ENCODE results near the gene SETBP1.

DNA sequence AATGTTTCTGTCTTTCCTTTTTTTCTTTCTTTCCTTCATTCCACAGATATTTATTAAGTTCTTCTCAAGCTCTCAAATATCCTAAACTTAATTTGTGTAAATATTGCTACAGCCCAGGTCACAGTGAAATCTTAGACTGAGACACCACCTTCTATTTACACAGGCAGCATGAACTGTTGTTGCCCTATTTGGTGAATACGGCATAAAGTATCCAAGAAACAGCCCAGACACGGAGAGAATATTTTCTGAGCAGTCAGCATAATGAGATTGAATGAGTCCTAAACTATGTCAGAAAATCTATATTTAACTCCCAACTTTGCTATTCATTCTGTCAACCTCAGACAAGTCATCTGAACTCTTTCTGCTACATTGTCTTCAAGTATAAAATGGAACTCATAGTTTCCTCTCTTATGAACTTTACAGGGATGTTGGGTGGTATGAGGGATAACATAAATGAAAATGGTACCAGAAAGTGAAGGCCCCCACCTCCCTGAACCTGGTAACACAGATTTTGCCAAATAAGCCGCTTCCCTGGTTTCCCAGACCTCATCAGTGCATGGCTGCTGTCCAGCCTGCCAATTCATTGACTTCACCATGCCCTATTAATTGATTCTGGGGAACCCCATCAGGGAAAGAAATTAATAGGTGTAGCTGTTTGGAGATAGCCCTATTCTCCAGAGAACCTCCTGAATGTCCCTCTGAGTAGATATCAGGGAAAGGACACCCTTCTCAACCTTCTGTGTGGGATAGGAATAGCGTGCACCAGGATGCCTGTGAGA, 235.9 kb downstream of the SETBP1 start:
- TF ChIP-seq GRHL2 (CRISPR knock-in tag; IDR thresholded peaks at IDR 0.05; ENCODE audit: insufficient replicate concordance, severe bottlenecking) (no peak), TCF7 (CRISPR knock-in tag; IDR thresholded peaks at IDR 0.05; ENCODE audit: low read depth) (no peak), KAT7 (CRISPR knock-in tag; IDR thresholded peaks at IDR 0.05; ENCODE audit: borderline replicate concordance) (no peak), SP1 (CRISPR knock-in tag; conservative IDR thresholded peaks at IDR 0.05) (no peak), ZNF138 (CRISPR knock-in tag; conservative IDR thresholded peaks at IDR 0.05) (no peak), CREM (CRISPR knock-in tag; IDR thresholded peaks at IDR 0.05) (no peak), ZNF671 (CRISPR knock-in tag; IDR thresholded peaks at IDR 0.05) (no peak)
- TF ChIP-seq, protein P1, sequence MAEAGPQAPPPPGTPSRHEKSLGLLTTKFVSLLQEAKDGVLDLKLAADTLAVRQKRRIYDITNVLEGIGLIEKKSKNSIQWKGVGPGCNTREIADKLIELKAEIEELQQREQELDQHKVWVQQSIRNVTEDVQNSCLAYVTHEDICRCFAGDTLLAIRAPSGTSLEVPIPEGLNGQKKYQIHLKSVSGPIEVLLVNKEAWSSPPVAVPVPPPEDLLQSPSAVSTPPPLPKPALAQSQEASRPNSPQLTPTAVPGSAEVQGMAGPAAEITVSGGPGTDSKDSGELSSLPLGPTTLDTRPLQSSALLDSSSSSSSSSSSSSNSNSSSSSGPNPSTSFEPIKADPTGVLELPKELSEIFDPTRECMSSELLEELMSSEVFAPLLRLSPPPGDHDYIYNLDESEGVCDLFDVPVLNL (CRISPR knock-in tag; IDR thresholded peaks at IDR 0.05; ENCODE audit: borderline replicate concordance, low read depth): no peak
- TF ChIP-seq, protein P2, sequence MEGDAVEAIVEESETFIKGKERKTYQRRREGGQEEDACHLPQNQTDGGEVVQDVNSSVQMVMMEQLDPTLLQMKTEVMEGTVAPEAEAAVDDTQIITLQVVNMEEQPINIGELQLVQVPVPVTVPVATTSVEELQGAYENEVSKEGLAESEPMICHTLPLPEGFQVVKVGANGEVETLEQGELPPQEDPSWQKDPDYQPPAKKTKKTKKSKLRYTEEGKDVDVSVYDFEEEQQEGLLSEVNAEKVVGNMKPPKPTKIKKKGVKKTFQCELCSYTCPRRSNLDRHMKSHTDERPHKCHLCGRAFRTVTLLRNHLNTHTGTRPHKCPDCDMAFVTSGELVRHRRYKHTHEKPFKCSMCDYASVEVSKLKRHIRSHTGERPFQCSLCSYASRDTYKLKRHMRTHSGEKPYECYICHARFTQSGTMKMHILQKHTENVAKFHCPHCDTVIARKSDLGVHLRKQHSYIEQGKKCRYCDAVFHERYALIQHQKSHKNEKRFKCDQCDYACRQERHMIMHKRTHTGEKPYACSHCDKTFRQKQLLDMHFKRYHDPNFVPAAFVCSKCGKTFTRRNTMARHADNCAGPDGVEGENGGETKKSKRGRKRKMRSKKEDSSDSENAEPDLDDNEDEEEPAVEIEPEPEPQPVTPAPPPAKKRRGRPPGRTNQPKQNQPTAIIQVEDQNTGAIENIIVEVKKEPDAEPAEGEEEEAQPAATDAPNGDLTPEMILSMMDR (IDR thresholded peaks at IDR 0.05): no peak
- TF ChIP-seq, protein P3, sequence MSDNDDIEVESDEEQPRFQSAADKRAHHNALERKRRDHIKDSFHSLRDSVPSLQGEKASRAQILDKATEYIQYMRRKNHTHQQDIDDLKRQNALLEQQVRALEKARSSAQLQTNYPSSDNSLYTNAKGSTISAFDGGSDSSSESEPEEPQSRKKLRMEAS (CRISPR knock-in tag; IDR thresholded peaks at IDR 0.05): no peak
- TF ChIP-seq, protein P4, sequence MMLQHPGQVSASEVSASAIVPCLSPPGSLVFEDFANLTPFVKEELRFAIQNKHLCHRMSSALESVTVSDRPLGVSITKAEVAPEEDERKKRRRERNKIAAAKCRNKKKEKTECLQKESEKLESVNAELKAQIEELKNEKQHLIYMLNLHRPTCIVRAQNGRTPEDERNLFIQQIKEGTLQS (CRISPR knock-in tag; conservative IDR thresholded peaks at IDR 0.05): no peak
- TF ChIP-seq, protein P5, sequence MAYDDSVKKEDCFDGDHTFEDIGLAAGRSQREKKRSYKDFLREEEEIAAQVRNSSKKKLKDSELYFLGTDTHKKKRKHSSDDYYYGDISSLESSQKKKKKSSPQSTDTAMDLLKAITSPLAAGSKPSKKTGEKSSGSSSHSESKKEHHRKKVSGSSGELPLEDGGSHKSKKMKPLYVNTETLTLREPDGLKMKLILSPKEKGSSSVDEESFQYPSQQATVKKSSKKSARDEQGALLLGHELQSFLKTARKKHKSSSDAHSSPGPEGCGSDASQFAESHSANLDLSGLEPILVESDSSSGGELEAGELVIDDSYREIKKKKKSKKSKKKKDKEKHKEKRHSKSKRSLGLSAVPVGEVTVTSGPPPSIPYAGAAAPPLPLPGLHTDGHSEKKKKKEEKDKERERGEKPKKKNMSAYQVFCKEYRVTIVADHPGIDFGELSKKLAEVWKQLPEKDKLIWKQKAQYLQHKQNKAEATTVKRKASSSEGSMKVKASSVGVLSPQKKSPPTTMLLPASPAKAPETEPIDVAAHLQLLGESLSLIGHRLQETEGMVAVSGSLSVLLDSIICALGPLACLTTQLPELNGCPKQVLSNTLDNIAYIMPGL (CRISPR knock-in tag; IDR thresholded peaks at IDR 0.05): no peak
- TF ChIP-seq, protein P6, sequence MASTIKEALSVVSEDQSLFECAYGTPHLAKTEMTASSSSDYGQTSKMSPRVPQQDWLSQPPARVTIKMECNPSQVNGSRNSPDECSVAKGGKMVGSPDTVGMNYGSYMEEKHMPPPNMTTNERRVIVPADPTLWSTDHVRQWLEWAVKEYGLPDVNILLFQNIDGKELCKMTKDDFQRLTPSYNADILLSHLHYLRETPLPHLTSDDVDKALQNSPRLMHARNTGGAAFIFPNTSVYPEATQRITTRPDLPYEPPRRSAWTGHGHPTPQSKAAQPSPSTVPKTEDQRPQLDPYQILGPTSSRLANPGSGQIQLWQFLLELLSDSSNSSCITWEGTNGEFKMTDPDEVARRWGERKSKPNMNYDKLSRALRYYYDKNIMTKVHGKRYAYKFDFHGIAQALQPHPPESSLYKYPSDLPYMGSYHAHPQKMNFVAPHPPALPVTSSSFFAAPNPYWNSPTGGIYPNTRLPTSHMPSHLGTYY (CRISPR knock-in tag; IDR thresholded peaks at IDR 0.05): no peak
